Measurements from ENCODE around the gene TSPAN9.

GRCh38 chr12:3110578-3110977, 33.4 kb downstream of the TSPAN9 start:
- TF ChIP-seq CTCF (IDR thresholded peaks at IDR 0.05) (no peak), POLR2A (IDR thresholded peaks at IDR 0.05) (no peak)
